Left lung (tissue), 10 donors: Measurements from ENCODE around the gene LAMTOR3. TPM values are rescaled to one million over a fixed set of nuclear protein-coding genes. Genes with fewer than 3 reads are reported as not detected.

ENCODE experiments used
- ATAC-seq: fragments of 200-7000 bp; cut with Tn5 transposase; one replicate; pipeline ENCODE4 v1.9.1; 2020; ENCODE audit warnings: moderate library complexity
- DNase-seq, 4 donors: peaks; one replicate each; pipeline ENCODE4 v3.0.0-alpha.2; 2013 to 2020
- H3K27ac ChIP-seq, 2 donors: fragments of 200-600 bp; sonication (generic) in 1 of 2; one replicate each; pipeline versions ENCODE4 v1.5.0 to v1.8.0; 2020 to 2021
- H3K27me3 ChIP-seq, 2 donors: fragments of 200-600 bp; sonication (generic) in 1 of 2; one replicate each; pipeline versions ENCODE4 v1.5.0 to v1.8.0; 2020 to 2021
- H3K36me3 ChIP-seq, 2 donors: fragments of 200-600 bp; sonication (generic) in 1 of 2; one replicate each; pipeline versions ENCODE4 v1.5.0 to v1.8.0; 2020 to 2021
- H3K4me1 ChIP-seq, 2 donors: fragments of 200-600 bp; one replicate each; pipeline ENCODE4 v1.8.0; 2021
- H3K4me3 ChIP-seq, 2 donors: fragments of 200-600 bp; sonication (generic) in 1 of 2; one replicate each; pipeline versions ENCODE4 v1.5.0 to v1.8.0; 2020 to 2021; ENCODE audit warnings: mild to moderate bottlenecking in 1 of 2
- H3K9me3 ChIP-seq, 2 donors: fragments of 200-600 bp; sonication (generic) in 1 of 2; one replicate each; pipeline versions ENCODE4 v1.5.0 to v1.8.0; 2020 to 2021
- intact Hi-C, 2 donors: fragments of 100-400 bp; cut with DNase I; formaldehyde crosslinking; loops; one replicate each; pipeline versions ENCODE4 v1.11.2 to v1.14.2; 2022
- polyA plus RNA-seq, 6 donors: library from polyadenylated mRNA; unstranded; fragments of 120-200 nt; gene quantifications; one replicate each; pipeline ENCODE4 v1.2.1, GENCODE V29; 2013; ENCODE audit not compliant: insufficient read length in 6 of 6
- total RNA-seq, 2 donors: library from RNA; stranded (reverse); fragmentation: NEBNext Ultra II Directional; extraction: Animal tissue kit (Norgen Biotek cat#: 25700); gene quantifications; one replicate each; pipeline ENCODE4 v1.2.1, GENCODE V29; 2021
- TF ChIP-seq, protein P1 (sequence below), 2 donors: fragments of 200-600 bp; sonication (generic) in 1 of 2; IDR thresholded peaks; one replicate each; pipeline versions ENCODE4 v1.5.0 to v1.8.0; 2021; ENCODE audit warnings: antibody characterized with exemption in 2 of 2
- donor health status: DM: no; HTN: yes; CAD: no.
- donor health status: DM: no; HTN: no; CAD: no.

Gene LAMTOR3
- total and polyA plus RNA-seq, 8 donors: 41.9 to 79.6 (median 68.1) TPM

GRCh38 chr4:99846891-99847290 lies 47.3 kb downstream of the LAMTOR3 start:
- Histone ChIP-seq H3K9me3 (no peaks in the 10 kb centered on the region), H3K27ac (peak overlapping the region in 1 of 2 donors; percentile 61), H3K4me1 (peaks cover 0 to 44% of the 10 kb centered on the region in 2 donors), H3K27me3 (no peaks in the 10 kb centered on the region), H3K4me3 (no peak overlapping the region), H3K36me3 (no peaks in the 10 kb centered on the region)
- ATAC-seq (no peak), DNase-seq (no peak)
- TF ChIP-seq, protein P1, sequence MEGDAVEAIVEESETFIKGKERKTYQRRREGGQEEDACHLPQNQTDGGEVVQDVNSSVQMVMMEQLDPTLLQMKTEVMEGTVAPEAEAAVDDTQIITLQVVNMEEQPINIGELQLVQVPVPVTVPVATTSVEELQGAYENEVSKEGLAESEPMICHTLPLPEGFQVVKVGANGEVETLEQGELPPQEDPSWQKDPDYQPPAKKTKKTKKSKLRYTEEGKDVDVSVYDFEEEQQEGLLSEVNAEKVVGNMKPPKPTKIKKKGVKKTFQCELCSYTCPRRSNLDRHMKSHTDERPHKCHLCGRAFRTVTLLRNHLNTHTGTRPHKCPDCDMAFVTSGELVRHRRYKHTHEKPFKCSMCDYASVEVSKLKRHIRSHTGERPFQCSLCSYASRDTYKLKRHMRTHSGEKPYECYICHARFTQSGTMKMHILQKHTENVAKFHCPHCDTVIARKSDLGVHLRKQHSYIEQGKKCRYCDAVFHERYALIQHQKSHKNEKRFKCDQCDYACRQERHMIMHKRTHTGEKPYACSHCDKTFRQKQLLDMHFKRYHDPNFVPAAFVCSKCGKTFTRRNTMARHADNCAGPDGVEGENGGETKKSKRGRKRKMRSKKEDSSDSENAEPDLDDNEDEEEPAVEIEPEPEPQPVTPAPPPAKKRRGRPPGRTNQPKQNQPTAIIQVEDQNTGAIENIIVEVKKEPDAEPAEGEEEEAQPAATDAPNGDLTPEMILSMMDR (IDR thresholded peaks at IDR 0.05): no peak
- intact Hi-C loops: no loop called here

DNA sequence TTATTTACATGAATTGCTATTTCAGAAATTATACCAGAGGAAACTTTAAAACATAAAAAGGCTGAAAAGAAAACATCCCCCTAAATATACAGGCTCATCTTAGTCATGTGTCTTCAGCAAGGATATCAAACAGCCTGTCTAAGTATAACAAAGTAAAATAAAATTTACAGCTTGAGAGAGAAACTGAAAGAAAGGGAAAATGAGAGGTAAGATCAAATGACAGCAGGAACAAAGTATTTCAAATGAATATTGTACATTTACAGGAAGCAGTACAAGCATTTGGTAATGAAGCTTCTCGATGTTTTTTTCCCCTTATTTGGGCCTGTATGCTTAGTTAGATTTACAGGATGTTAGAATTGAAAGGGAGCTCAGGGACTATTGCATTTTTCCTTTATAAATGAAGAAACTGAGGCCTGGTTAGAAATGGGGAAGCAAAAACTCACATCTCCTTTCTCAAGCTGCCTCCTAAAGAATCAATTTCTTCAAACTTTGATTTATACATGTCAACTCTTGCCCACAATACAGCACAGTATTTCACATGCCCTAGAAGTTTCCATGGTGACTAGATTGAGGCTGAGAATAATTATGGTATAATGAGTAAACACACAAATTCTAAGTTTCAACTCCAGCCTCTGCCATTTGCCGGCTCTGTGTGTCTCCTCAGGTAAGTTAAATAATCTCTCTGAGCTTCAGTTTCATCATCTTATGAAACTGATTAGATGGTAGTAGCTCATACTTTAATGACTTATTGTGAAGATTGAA lies 48.3 kb downstream of the LAMTOR3 start:
- Histone ChIP-seq H3K27ac (peak overlapping the region in 1 of 2 donors; percentile 61), H3K4me3 (no peak overlapping the region), H3K4me1 (peaks cover 0 to 36% of the 10 kb centered on the region in 2 donors), H3K27me3 (no peaks in the 10 kb centered on the region), H3K36me3 (no peaks in the 10 kb centered on the region), H3K9me3 (no peaks in the 10 kb centered on the region)
- DNase-seq (no peak), ATAC-seq (no peak)
- intact Hi-C loops: no loop called here
- TF ChIP-seq, protein P1 (IDR thresholded peaks at IDR 0.05): no peak

DNA sequence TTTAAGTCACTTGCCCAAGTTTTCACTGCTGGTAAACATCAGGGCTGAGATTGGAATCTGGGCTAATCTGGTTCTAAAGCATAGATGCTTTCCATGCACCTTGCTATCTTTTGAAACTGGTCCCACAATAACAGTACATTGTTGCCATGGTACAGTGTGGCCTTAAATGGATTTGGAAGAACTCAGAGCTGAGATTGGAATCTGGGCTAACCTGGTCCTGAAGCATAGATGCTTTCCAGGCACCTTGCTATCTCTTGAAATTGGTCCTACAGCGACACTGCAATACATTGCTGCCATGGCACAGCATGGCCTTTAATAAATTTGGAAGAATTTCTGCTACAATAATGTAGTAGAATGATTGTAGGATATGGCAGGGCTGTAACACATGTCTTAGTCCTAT lies 49.0 kb downstream of the LAMTOR3 start:
- Histone ChIP-seq H3K36me3 (peaks cover 0 to 5% of the 10 kb centered on the region in 2 donors), H3K9me3 (no peaks in the 10 kb centered on the region), H3K27me3 (no peaks in the 10 kb centered on the region), H3K4me3 (no peak overlapping the region), H3K27ac (peak overlapping the region in 1 of 2 donors; percentile 61), H3K4me1 (peaks cover 0 to 33% of the 10 kb centered on the region in 2 donors)
- TF ChIP-seq, protein P1 (IDR thresholded peaks at IDR 0.05): no peak
- intact Hi-C loops: no loop called here
- no peak for DNase-seq
- ATAC-seq: no peak

DNA sequence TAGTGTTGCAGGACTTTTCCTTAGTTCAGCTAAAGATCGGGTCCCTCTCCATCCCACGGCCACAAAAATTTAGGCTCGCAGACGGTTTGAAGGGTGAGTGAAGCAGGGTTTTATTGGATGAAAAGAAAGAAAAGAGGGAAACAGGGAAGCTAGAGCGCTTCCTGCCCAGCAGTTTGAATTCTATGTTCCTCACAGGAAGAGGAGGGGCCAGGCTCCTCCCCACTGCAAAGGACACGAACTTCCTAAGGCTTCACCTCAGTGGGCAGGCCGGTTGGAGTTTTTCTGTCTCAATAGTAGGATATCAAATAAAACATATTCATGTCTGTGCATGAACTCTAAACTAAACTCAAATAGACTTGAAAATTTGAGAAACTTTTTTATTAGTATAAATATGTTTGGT lies 50.2 kb downstream of the LAMTOR3 start:
- DNase-seq: no peak
- Histone ChIP-seq H3K27ac (no peak overlapping the region), H3K9me3 (no peaks in the 10 kb centered on the region), H3K36me3 (peaks cover 0 to 5% of the 10 kb centered on the region in 2 donors), H3K4me1 (peaks cover 0 to 33% of the 10 kb centered on the region in 2 donors), H3K4me3 (no peak overlapping the region), H3K27me3 (no peaks in the 10 kb centered on the region)
- TF ChIP-seq, protein P1 (IDR thresholded peaks at IDR 0.05): no peak
- ATAC-seq: no peak
- intact Hi-C loops: no loop called here

DNA sequence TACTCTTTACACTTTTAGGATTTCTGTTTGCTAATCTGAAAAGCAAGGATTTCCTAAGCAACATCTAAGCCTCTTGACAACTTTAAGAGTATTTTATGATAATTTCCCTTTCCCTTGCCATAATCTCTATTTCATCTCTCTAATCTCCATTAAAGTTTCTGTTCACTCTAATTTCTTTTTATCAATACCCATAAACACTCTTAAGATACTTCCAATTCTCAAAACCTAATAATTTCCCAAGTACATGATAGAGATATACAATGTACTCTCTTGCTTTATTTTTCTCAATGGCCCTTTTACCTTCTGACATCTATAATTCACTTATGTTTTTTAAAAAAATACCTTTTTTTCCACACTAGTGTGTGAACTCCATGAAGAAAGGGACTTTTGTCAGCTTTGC lies 50.8 kb downstream of the LAMTOR3 start:
- Histone ChIP-seq H3K27ac (no peak overlapping the region), H3K4me1 (peaks cover 0 to 33% of the 10 kb centered on the region in 2 donors), H3K4me3 (no peak overlapping the region), H3K9me3 (no peaks in the 10 kb centered on the region), H3K27me3 (no peaks in the 10 kb centered on the region), H3K36me3 (peaks cover 0 to 5% of the 10 kb centered on the region in 2 donors)
- ATAC-seq: no peak
- DNase-seq: no peak
- intact Hi-C loops: no loop called here
- TF ChIP-seq, protein P1 (IDR thresholded peaks at IDR 0.05): no peak
